Measurements from ENCODE around the gene FBXO4.
"Not testable (repeated sequence)": the region's sequence is repeated elsewhere in the genome, so short reads cannot be mapped to it uniquely, and the experiment has no call there.

The FBXO4 gene

GRCh38 chr5:41925555-41925951, 472 bp downstream of the FBXO4 start:
- DNase-seq: no peak

DNA sequence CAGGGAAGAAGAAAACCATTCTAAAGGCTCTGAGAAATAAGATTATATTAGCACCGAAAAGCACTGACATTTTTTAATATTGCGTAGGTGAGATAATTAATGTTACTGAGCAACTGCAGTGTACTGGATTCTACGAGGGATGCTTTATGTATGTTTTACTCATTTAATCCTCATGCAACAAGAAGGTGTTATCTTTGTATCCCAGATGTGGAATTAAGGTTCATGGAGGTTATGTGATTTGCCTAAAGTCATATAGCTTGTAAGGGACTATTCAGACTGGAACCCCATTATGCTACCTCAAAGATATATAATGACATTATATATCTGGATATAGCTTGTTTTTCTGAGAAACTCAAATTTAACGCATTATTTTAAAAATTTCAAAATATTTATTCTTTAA, 2.5 kb downstream of the FBXO4 start:
- no peak for DNase-seq

- no peak for DNase-seq
Observed at GRCh38 chr5:41929035-41929434, 4.0 kb downstream of the FBXO4 start.

GRCh38 chr5:41932770-41933169, 7.7 kb downstream of the FBXO4 start:
- no peak for DNase-seq

- no peak for DNase-seq
Observed at GRCh38 chr5:41935544-41935943, 10.5 kb downstream of the FBXO4 start.

GRCh38 chr5:41940641-41941040, 15.6 kb downstream of the FBXO4 start:
- no peak for DNase-seq

GRCh38 chr5:41945332-41945955, 20.4 kb downstream of the FBXO4 start:
- not testable (repeated sequence) for DNase-seq

- DNase-seq: no peak
Observed at GRCh38 chr5:41951224-41951623, 26.1 kb downstream of the FBXO4 start.

DNA sequence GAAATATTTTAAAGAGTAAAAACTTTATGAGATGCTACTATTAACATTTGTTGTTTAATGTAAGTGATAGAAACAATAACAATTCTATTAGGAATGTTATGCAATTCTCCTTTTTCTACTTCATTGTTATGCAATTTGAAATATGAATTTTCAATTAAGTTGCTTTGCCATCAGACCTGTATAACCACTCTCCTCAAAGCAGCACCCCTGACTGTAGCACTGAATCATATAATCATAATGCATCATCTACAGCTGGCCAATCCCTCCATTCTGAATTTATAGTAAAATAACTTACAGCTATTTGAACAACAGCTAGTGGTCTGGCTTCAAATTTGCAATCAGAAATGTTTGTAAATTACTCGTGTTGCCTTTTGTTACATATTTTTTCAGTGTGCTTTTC, 29.2 kb downstream of the FBXO4 start:
- no peak for DNase-seq

GRCh38 chr5:41955432-41956024, 30.4 kb downstream of the FBXO4 start:
- DNase-seq: no peak

DNA sequence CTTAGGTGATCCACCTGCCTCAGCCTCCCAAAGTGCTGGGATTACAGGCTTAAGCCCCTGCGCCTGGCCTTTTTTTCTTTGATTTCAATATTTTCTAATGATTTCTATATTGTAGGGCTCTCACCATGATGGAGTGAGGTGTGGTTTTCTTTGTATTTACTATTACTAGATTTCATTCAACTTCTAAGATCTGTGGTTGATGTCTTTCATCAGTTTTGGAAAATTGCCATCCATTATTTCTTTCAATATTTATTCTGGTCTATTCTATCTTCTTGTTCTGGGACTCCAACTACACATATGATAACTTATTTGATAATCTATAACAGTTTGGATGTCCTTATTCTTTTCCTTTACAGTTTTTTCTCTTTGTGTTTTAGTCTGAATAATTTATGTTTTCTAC, 31.9 kb downstream of the FBXO4 start:
- DNase-seq: no peak

DNA sequence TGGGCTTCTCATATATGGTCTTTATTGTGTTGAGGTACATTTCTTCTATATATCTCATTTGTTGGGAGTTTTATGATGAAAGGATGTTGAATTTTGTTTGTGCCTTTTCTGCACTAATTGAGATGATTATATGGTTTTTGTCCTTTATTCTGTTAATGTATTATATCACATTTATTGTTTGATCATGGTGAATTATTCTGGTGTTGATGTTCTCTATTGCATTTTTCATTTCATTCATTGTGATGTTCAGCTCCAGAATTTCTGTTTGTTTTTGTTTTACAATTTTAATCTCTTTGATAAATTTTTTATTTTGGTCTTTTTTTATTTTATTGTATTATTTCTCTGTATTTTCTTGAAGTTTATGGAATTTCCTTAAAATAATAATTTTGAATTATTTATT, 35.4 kb downstream of the FBXO4 start:
- DNase-seq: no peak

DNA sequence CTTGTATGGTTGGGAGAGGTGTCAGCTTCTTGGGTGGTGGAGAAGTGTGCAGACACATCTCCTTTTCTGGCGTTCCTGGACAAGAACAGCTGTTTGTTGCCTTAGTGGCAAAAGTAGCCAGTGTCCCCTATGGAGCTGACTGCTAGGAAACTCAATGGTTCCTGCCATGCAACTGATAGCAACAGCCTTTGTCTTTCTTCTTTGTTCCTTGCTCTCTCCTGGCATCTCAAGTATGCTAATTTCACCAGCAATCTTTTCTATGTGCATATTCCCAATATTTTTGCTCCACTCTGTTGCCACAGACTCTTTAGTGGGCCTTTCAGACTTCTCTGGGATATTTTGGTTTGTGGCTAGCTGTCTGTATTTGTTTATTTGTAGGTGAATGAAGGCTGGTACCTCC, 36.7 kb downstream of the FBXO4 start:
- DNase-seq: no peak

- no peak for DNase-seq
Observed at GRCh38 chr5:41962491-41962890, 37.4 kb downstream of the FBXO4 start.

- DNase-seq: no peak
Observed at GRCh38 chr5:41966401-41967105, 41.5 kb downstream of the FBXO4 start.

DNA sequence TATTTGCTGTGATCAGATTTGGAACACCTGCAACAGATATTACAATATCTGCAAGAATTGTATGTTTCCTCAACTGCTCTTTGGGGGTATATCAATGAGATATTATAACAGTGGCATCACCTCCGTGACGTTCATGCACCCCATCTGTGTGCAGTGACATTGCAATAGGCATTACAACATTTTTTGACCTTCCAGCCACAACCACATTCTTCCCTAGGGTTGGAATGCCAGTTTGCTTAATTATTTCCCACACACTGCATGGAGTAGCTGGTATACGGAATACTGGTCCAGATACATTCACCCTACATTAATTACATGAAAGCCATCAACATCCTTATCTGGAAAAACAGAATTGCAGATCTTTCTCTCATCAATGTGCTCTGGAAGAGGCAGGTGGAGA, 42.3 kb downstream of the FBXO4 start:
- DNase-seq: no peak

- no peak for DNase-seq
Observed at GRCh38 chr5:41968153-41968723, 43.2 kb downstream of the FBXO4 start.

GRCh38 chr5:41973087-41973486, 48.0 kb downstream of the FBXO4 start:
- no peak for DNase-seq

DNA sequence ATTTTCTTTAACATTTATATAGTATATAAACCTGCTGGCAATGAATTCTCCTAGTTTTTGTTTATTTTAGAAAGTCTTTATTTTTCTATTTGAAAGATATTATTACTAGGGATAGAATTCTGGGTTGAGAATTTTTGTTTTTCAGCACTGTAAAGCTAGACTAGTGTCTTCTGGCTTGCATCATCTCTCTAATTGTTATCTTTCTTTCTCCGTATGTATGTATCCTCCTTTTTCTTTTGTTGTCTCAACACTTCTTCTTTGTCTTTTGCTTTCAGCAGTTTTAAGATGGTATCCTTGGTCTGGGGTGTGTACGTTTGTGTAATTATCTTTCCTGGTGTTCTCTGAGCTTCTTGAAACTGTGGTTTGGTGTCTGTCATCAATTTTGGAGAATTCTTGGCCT, 48.8 kb downstream of the FBXO4 start:
- DNase-seq: no peak

DNA sequence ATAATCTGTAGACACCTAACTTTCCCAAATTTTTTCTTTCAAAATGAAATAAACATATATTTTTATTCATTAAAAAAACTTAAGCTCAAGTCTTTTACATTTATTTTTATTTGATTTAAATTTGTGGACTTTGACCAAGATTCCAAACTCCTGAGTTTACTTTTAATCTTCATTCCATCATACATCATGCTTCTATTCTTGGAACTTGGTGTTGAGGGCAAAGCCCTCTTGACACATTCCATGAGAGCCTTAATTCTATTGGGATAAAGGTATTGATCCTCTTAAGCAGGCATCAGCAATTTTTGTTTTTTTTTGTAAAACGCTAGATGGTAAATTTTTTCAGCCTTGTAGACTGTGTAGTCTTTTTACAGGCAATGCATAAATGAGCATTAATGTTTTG, 53.6 kb downstream of the FBXO4 start:
- DNase-seq: no peak

- no peak for DNase-seq
Observed at GRCh38 chr5:41980396-41980795, 55.3 kb downstream of the FBXO4 start.

- DNase-seq: no peak
Observed at GRCh38 chr5:41980870-41981269, 55.8 kb downstream of the FBXO4 start.

DNA sequence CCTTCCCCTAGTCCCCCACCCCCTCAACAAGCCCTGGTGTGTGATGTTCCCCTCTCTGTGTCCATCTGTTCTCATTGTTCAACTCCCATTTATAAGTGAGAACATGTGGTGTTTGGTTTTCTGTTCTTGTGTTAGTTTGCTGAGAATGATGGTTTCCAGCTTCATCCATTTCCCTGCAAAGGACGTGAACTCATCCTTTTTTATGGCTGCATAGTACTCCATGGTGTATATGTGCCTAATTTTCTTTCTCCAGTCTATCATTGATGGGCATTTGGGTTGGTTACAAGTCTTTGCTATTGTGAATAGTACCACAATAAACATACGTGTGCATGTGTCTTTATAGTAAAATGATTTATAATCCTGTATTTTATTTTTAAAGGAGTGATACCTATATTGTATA, 57.8 kb downstream of the FBXO4 start:
- DNase-seq: not testable (repeated sequence)

- DNase-seq: no peak
Observed at GRCh38 chr5:41983284-41983683, 58.2 kb downstream of the FBXO4 start.

Measured in NCI-H748 treated with DMSO at 0.1 percent for 48 hours (cell line).